ENCODE data around the gene UNC13D.
"Not testable (repeated sequence)": the region's sequence is repeated elsewhere in the genome, so short reads cannot be mapped to it uniquely, and the experiment has no call there.

DNA sequence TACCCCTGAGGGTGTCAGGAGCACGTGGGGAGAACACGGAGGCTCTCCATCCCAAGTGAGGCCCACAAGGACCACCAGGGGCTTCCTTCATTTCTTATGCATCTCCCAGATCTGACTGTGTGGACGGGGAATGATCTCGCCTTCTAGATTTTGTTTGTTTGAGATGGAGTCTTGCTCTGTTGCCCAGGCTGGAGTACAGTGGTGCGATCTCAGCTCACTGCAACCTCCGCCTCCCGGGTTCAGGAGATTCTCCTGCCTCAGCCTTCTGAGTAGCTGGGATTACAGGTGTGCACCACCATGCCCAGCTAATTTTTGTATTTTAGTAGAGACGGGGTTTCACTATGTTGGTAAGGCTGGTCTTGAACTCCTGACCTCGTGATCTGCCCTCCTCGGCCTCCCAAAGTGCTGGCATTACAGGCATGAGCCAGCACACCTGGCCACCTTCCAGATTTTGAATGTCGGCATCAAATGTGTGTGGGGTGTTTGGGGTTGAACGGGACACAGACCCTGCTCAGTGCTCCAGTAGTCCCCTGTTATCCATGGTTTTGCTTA is 24.6 kb upstream of the UNC13D start:
- TF ChIP-seq, protein P1, sequence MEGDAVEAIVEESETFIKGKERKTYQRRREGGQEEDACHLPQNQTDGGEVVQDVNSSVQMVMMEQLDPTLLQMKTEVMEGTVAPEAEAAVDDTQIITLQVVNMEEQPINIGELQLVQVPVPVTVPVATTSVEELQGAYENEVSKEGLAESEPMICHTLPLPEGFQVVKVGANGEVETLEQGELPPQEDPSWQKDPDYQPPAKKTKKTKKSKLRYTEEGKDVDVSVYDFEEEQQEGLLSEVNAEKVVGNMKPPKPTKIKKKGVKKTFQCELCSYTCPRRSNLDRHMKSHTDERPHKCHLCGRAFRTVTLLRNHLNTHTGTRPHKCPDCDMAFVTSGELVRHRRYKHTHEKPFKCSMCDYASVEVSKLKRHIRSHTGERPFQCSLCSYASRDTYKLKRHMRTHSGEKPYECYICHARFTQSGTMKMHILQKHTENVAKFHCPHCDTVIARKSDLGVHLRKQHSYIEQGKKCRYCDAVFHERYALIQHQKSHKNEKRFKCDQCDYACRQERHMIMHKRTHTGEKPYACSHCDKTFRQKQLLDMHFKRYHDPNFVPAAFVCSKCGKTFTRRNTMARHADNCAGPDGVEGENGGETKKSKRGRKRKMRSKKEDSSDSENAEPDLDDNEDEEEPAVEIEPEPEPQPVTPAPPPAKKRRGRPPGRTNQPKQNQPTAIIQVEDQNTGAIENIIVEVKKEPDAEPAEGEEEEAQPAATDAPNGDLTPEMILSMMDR (optimal IDR thresholded peaks at IDR 0.05 in 1 of 3, IDR thresholded peaks at IDR 0.05 in 1 of 3, conservative IDR thresholded peaks at IDR 0.05 in 1 of 3; ENCODE audit: extremely low read depth in 1 of 3, insufficient read depth in 2 of 3, low read length in 3 of 3): not testable (repeated sequence)
- TF ChIP-seq EZH2 (IDR thresholded peaks at IDR 0.05; ENCODE audit: low read length): not testable (repeated sequence)
